ENCODE results near the gene CORO6. TPM values are rescaled to one million over a fixed set of nuclear protein-coding genes. Genes with fewer than 3 reads are reported as not detected.

CORO6 gene
- polyA plus RNA-seq, 1 donor = 99.3 TPM

- DNase-seq = no peak
Measured at GRCh38 chr17:29590411-29591145, 32.1 kb downstream of the CORO6 start.

- peak; percentile 92 for DNase-seq
Measured at GRCh38 chr17:29589524-29590410, 32.9 kb downstream of the CORO6 start, which contains the start of gene GIT1. Gene GIT1, minus strand, starts transcription at chr17:29589648. Its CDS starts 270 bp downstream, at chr17:29589378.

GRCh38 chr17:29588562-29589411 lies 33.9 kb downstream of the CORO6 start:
- DNase-seq = no peak

- no peak for DNase-seq
Measured at GRCh38 chr17:29588017-29588561, 34.6 kb downstream of the CORO6 start.

- DNase-seq = no peak
Measured at GRCh38 chr17:29587591-29587990, 35.1 kb downstream of the CORO6 start.

- DNase-seq = no peak
Measured at GRCh38 chr17:29586676-29587469, 35.8 kb downstream of the CORO6 start.

GRCh38 chr17:29585080-29585751 lies 37.5 kb downstream of the CORO6 start:
- no peak for DNase-seq

GRCh38 chr17:29584452-29585079 lies 38.1 kb downstream of the CORO6 start:
- DNase-seq = no peak

GRCh38 chr17:29583324-29584248 lies 39.1 kb downstream of the CORO6 start:
- DNase-seq = no peak

GRCh38 chr17:29582772-29583171 lies 39.9 kb downstream of the CORO6 start:
- DNase-seq = no peak

- no peak for DNase-seq
Measured at GRCh38 chr17:29582254-29582765, 40.4 kb downstream of the CORO6 start.

GRCh38 chr17:29581583-29582253 lies 41.0 kb downstream of the CORO6 start:
- no peak for DNase-seq

- DNase-seq = peak; percentile 81
Measured at GRCh38 chr17:29579866-29580771, 42.6 kb downstream of the CORO6 start.

GRCh38 chr17:29578626-29579485 lies 43.9 kb downstream of the CORO6 start:
- no peak for DNase-seq

- peak; percentile 65 for DNase-seq
Measured at GRCh38 chr17:29577385-29578211, 45.1 kb downstream of the CORO6 start.
